GM19468 (cell line): ENCODE results near the gene FXR1.
A peak's percentile ranks its signal among the peaks of the same experiment; 100 is the strongest.
"Not testable (repeated sequence)": the region's sequence is repeated elsewhere in the genome, so short reads cannot be mapped to it uniquely, and the experiment has no call there.

Experiments
- ATAC-seq: cut with Tn5 transposase; IDR thresholded peaks from one replicate; pipeline ENCODE4 v1.9.1; 2021; ENCODE audit warnings: mild to moderate bottlenecking, moderate library complexity, moderate number of reproducible peaks; ENCODE audit not compliant: unreplicated experiment; ENCODE audit errors: extremely low read depth

FXR1 gene

DNA sequence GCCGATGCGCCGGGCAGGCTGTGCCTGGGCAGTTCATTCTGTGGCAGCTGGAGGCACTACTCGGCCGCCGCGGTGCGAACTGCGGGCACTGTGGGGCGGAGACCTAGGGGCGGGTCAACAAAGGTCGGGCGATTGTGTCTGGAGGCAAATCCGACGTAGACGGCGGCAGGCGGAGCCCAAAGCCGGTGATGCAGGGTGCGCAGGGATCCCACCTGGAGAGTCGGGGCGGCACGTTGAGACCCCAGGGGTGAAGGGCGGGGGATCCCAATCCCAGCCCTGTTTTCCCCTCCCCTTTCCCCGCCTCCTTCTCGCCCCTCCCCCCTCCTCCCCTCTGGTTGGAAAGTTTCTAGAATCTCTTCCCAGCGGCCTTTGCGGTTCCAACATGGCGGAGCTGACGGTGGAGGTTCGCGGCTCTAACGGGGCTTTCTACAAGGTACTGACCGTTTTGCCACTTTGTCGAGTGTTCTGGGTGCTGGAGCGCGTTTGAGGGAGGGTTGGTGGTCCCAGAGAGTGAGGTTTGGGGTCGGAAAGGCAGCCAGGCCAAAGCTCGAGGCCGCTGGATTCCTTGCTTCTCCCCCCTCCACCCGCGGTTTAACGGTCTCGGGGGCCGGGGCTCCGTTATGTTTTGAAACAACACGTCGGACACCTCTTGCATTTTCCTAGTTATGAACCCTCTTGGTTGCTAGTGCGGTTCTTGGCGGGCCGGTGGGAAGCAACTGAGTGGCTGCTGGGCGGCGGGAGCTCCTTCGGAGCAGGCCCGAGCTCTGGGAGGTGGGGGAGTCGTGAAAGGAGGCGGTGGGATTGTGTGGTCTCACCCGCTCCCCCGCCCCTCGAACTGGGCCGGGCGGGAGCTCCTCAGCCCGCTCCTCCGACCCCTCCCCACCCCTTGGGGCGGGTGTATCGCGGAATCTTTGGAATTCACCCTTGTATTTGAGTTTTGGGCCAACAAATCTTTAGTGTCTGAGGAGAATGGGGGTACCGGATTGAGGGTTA, at the start of gene FXR1:
Gene FXR1 (plus strand): TSS at position 367 of the 993 bp plus-strand sequence. CDS start 16 bp downstream, at position 383.
- ATAC-seq = peak; percentile 99

DNA sequence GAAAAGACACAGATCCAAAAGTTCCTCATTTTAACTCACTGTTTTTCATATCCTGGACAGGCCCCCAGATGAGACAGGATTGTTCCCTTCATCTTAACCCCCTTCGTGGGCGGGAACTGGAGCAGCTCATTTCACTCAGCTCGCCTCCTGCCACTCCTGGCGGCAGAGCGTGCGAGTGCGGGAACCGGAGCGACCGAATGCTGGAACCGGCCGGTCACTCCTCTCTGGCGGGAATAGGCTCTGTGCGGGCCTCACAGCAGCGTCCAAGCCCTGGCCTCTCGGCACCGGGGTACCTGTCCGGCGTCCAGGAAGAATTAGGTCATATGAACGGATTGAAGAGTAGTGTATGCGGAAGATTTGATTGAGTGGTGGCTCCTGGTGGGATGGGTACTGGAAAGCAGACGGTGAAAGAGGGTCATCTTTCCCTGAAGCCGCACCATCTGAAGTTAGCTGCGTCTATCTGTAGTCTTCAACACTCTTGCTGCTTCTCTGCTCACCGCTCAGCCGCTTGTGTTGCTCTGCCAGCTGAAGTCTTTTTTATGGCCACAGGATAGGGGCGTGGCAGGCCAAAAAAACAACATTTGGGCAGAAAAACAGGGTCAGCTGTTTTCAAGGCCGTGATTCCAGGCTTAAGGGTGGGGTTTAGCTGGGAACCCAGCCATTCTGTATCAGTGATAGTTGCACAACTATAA, 42.3 kb upstream of the FXR1 start:
- no peak for ATAC-seq

DNA sequence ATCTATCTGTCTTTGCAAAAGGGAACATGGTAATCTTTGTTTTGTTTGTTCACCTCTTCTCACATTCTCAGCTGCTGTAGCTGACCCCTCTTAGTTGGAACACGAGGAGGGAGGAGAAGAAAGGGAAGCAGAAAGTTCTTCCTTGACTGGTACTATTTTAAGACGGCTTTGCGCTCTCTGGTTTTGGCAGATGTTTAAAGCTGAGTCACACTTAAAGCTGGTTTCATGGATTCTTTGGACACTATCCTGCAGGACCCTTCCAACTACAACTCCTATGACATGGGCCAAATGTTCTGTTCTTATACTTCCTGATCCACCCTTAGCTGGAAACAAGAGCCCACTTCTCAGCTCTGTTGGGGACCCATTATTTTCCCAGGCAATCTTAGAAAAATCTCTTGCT, 40.6 kb upstream of the FXR1 start:
- ATAC-seq = no peak

DNA sequence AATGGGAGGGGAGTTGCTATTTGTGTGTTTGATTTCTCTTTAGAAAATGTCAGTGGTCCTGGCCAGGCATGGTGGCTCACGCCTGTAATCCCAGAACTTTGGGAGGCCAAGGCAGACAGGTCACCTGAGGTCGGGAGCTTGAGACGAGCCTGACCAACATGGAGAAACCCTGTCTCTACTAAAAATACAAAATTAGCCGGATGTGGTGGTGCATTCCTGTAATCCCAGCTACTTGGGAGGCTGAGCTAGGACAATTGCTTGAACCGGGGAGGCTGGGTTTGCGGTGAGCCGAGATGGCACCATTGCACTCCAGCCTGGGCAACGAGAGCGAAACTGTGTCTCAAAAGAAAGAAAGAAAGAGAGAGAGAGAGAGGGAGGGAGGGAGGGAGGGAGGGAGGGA, 40.0 kb upstream of the FXR1 start:
- ATAC-seq = not testable (repeated sequence)

DNA sequence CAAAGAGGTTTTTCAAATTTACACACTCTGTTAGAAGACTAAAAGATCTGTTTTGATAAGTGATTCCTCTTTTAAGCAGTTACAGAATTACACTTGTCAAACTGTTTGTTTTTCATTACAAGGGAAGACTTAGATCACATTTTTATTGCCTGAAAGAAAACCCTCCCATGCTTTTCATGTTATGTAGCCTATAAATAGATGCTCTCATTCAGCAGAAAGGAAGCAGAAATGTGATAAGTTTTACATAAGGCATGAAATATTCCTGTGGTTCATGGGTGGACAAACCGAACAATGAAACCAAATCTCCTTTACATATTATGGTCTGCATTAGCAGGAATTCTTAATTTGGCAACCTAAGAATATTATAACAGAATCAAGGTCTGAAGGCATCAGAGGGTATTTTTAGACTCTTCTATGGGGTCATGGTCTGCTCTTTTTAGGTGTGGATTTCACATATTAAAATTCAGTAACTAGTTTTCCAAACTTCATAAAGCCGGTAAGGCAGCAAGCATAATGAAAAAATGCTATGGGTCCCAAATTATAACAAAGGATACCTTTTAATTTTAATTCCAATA, 37.3 kb upstream of the FXR1 start:
- ATAC-seq = no peak

DNA sequence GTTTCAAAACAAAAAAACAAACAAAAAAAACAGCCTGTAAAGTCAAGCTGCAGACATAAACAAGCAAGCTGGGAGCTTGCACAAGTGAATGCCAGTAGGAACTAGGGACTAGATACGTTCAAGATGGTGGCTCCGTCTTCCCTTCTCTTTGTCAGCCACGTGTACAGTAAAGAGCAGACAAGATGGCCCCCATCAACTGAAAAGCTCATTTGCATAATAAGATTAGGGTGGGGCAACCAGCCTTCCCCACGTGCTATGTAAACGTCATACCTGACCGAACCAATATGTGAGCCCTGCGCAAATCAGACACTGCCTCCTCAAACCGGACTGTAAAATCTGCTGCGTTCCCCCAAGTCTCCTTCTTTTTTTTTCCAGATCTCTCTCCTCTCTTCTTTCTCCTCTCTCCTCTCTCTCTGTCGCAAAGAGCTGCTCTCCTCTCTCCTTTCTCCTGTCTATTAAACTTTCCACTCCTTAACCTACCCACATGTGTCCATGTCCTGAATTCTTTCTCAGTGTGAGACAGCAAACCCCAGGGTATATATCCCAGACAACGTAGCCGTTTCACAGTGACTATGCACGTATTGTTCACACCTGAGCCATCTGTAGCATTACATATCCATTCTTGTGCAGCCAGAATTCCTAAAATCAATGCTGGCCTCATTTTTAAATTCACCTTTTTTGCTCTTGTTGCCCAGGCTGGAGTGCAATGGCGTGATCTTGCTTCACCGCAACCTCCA, 31.2 kb upstream of the FXR1 start:
- ATAC-seq = no peak

DNA sequence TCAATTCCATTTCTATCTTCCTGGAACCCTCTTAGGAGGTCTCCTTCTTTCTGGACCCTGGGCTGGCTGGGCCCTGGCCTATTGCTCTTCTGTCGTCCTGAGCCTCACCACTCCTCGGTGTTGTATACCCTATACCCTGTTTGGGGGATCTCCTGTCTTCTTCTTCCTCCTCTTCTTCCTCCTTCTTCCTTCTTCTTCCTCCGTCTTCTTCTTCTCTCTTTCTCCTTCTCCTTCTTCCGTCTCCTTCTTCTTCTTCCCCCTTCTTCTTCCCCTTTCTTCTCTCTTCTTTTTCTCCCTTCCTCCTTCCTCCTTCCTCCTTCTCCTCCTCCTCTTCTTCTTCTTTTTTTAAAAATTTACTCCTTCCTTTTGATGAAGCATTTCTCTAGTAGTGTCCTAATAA, 30.4 kb upstream of the FXR1 start:
- ATAC-seq = no peak

DNA sequence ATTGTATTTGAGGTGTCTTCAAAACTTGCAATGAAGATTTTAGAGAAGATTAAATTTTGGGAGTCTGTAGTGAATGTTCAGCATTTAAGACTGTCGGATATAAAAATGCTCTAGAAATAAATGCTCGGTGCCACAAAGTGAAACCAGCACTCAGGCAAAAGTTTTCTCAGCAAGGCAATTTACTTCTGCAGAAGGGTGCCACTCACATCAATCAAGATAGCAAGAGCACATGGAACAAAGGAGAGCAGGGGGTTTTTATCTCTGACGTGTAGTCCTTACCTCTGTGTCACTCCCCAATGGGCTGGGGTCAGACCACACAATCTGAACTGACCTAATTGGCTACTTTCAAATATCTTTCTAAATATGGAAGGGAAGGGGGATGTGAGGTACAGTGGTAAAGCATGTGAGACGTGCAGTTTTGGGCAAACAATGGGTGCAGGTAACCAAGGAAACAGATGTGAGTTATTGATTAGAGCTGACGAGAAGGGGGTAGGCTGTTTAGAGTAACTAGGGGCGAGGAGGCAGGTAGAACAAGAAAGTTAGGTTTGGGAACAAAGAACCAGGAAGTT, 23.4 kb upstream of the FXR1 start:
- no peak for ATAC-seq

DNA sequence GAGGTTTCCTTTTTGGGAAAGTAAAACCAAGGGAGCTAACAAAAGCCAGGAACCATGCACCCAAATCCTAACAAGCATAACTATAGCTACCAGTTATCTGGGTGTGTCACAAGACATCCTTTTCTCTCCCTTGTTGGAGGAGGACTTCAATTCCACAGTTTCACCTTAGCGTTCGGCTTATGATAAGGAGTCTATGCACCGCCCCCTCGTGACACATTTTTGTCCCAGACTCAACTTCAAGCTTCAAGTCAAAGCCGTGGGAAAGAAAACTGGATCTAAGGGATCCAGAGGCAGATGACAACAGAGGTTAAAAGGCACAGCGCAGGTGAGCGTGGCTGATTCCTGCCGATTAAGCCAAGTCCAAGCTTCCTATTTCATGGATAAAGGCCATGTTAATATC, 13.9 kb upstream of the FXR1 start:
- ATAC-seq = no peak

DNA sequence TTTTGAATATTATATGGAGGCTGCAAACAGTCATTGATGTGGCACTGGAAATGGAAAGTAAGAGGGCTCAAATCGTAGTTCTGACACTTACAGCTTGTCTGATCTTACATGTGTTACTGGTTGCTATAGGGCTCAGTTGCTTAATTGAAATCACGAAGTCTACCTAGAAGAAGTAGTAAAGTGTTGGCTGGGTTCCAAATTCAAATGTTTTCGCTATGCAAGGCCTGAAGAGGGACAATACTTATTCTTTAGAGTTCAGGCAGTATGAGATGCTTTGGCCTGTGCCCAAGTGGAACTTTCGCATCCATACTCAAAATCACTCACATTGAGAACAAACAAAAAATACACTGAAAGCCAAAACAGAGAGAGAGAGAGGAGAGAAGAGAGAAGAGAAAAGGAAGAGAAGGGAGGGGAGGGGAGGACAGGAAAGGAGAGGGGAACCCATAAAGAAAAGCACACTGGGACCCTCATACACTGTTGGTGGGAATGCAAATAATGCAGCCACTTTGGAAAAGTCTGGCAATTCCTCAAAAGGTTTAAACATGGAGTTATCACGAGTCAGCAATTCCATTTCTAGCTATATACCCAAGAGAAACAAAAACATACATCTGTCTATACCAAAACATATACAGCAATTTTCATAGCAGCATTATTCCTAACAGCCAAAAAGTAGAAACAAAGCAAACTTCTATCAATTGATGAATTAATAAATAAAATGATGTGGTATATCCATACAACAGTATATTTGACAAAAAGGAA, 2.9 kb upstream of the FXR1 start:
- ATAC-seq = no peak

DNA sequence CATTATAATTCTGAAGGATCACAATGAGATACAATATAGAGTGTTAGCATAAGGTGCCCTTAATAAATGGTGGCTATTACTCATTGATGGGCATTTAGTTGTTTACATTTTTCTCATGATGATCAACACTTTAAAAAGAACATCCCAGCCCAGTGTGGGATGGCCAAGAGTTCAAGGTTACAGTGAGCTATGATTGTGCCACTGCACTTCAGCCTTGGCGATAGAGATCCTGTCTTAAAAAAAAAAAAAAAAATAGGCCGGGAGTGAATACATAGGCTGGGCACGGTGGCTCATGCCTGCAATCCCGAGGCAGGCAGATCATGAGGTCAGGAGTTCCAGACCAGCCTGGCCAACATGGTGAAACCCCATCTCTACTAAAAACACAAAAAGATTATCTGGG, 1.6 kb upstream of the FXR1 start:
- no peak for ATAC-seq

DNA sequence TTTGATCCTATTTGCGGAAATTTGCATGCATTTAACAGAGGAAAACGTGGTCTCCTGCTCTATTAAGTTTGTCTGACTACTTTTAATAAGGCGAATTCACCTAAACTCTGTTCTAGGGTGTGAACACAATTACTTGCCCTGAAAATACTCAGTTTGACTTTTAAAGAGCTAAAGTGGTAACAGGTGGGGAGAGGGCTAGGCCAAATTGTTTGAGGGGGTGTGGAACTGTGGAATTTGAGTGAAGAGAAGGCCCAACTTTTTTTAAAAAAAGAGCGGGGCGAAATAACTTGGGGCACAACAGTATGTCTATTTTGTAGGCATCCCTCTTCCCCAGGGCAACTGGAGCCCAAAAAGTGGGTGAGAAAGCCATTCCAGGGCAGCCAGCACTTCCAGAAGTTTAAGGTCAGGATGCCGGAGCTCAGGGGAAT, 580 bp upstream of the FXR1 start:
- no peak for ATAC-seq

DNA sequence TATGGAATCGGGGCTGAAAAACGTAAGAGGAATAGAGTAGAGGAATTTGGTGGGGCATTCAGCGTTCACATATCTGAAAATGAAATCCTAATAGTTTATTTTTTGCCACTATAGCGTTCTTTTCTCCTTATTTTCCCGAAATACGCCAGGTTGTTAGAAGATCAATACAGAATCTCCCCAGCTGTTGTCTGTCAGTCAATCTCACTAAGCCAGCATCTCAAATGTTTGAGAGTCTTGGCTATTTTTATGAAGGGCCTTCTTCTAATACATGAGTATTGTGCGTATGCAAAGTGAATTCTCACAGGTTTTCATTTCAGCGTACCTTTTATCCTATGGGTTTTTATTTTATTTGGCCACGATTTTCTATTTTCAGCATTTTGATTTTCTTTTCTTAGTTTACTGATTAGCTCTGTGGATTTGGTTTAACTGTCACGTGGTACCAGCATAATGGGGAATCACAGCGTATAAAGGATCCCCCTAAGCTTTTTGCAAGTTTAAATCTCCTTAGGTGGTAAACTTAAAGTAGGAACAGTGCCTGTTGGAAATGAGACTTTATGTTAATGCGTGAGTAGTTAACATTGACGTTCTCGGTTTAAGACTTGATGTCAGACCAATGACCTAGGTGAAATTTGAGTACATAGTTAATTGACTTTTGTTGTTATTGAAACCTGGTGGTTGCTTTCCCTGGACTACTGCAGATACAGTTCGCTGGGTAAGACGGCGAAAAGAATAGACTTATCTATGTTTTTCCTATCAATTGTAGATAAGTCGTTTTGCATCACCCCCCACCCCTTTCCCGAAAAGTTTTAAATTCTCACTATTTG, 1.3 kb downstream of the FXR1 start:
- ATAC-seq = no peak

DNA sequence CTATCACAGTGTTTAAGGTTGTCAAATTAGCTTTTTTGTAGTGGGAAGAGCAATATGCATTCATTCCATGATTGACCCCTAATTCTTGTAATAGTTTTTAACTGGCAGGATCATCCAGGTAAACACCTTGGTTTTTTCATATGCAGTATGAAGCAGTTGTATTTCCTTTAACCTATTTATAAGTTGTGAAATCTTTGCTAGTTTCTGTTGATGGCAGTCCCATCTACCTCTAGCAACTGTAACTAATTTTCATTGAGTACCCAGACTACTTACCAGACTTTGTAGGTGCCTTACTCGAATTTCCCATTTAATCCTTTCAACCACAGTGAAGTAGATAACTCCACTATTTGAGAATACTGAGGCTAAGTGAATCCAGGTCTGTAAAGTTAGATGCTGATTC, 6.1 kb downstream of the FXR1 start:
- ATAC-seq = no peak

DNA sequence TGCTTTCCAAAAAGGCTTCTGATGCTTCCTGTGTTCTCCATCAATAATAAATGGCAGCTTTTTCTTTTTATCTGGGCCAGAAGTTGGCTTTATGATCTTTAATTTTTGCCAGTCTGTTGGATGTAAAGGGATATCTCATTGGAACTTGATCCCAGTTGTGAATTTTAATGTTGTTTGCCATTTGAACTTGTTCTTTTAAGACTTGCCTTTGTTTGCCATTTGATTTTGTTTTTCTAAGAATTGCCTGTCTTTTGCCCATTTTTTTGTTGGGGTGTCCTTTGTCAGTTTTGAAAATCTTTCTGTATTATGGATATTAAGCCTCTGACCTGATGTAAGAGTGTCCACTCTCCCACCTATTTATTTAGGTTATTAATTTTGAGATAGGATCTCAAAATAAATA, 9.8 kb downstream of the FXR1 start:
- no peak for ATAC-seq

DNA sequence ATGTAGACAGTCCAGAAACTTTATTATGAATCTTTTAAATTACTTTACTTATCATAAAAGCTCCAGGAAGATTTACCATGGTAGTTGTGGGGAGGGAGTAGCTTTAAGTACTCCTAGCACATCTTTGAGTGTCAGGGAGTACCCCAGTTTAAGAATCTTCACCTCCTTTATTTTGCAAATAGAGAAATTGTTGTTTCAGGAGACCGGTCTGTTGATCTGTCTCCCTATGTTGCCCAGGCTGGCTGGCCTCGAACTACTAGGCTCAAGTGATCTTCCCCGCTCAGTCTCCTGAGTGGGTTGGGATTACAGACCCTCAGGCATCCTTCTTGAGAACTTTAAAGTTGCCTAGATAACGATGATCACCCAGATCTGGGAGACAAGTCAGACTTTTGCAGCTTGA, 11.1 kb downstream of the FXR1 start:
- no peak for ATAC-seq

DNA sequence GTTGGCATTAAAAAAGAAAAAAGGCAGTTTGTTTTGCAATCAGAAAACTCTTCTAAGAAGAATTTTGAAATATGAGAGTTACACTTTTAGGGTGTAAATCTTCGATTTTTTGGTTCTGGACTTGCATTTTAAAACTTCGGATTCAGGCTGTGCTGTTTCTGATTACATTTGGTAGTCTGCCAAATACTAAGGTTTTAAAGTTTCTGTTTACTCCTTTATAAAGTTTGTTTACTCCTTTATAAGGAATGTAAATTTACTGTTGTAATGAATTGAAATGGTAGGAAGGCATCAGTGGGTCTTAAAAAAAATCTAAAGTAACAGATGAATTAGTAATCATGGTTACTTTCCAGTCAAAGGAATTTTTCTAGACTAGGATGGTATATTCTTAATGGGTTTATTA, 14.1 kb downstream of the FXR1 start:
- no peak for ATAC-seq

DNA sequence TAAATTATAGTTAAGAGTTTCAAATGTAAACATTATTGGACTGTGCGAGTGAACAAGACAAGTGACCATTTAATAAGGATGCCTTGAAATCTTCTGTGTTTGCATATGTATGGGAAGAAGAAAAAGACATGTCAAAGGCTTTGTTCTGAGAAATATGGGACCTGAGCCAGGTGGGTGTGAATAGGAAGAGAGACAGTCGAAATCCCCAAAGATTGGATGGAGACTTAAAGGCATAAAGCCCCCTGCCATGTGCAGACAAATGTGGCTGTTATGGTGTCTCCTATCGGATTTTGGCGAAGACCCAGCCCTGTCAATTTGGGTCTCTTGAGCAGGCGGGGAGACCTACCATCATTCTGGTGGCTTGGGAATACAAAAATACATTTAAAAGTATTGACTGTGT, 16.9 kb downstream of the FXR1 start:
- ATAC-seq = no peak

DNA sequence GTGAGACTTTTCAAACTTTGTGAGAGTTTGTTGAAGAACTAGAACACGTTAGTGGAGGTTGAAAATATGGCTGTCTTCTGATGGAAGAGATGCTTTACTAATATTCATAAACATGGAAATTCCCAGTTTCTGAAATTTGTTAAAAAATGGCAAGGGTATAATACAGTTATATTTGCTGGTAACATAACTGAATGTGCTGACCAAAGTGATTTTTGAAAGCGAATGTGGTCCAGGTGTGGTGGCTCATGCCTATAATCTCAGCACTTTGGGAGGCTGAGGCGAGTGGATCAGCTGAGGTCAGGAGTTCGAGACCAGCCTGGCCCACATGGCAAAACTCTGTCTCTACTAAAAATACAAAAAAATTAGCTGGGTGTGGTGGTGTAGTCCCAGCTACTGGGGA, 18.1 kb downstream of the FXR1 start:
- no peak for ATAC-seq
